HEK293 (cell line): Measurements from ENCODE around the gene ZNF211.
A peak's percentile ranks its signal among the peaks of the same experiment; 100 is the strongest.

Source experiments
- CTCF ChIA-PET: fragments of 350-600 bp; formaldehyde crosslinking; extraction: SDS; loops from one replicate; lab custom pipeline; 2021; ENCODE audit warnings: antibody characterized with exemption; lab: Yijun Ruan, JAX
- POLR2A ChIA-PET: fragments of 300-600 bp; formaldehyde crosslinking; extraction: SDS; loops from one replicate; lab custom pipeline; 2020; ENCODE audit warnings: antibody characterized with exemption, inconsistent platforms; lab: Yijun Ruan, JAX
- H3K27ac ChIP-seq: fragments of 200-500 bp; sonication (Bioruptor generic); 2 replicates; pipeline ENCODE4 v1.5.1; 2014; ENCODE audit warnings: low read depth, low read length, control low read depth, inconsistent platforms; ENCODE audit errors: extremely low read depth
- H3K36me3 ChIP-seq, 2 experiments: fragments of 200-500 bp in 1 of 2; sonication (Bioruptor generic) in 1 of 2; 1 replicate in 1 of 2; 2 replicates in 1 of 2; pipeline ENCODE4 v1.5.1; 2014 to 2017; ENCODE audit warnings: inconsistent platforms in 2 of 2, low read length in 2 of 2; ENCODE audit not compliant: control insufficient read depth in 2 of 2, insufficient read depth in 1 of 2
- H3K4me1 ChIP-seq: fragments of 200-500 bp; sonication (Bioruptor generic); 2 replicates; pipeline ENCODE4 v1.5.1; 2014; ENCODE audit warnings: mild to moderate bottlenecking, low read length, inconsistent platforms; ENCODE audit not compliant: control insufficient read depth, insufficient read depth
- H3K4me3 ChIP-seq: 2 replicates; pipeline ENCODE4 v1.5.1; 2011; ENCODE audit warnings: low read depth, mild to moderate bottlenecking, control low read depth, low read length, moderate library complexity
- H3K9me3 ChIP-seq: fragments of 200-500 bp; sonication (Bioruptor generic); 2 replicates; pipeline ENCODE4 v1.5.1; 2014; ENCODE audit warnings: low read depth, low read length, inconsistent platforms; ENCODE audit not compliant: control insufficient read depth, insufficient read depth
- GFI1B ChIP-seq: fragments of 450-650 bp; formaldehyde crosslinking; IDR thresholded peaks from 2 replicates; pipeline ENCODE4 v1.5.1; 2016; ENCODE audit warnings: missing biosample characterization, missing genetic modification characterization
- HOXC10 ChIP-seq: sonication (generic); formaldehyde crosslinking; IDR thresholded peaks from 2 replicates; pipeline ENCODE4 v1.8.1; 2023; ENCODE audit warnings: mild to moderate bottlenecking, missing genetic modification reagents
- SCRT2 ChIP-seq: fragments of 450-650 bp; formaldehyde crosslinking; IDR thresholded peaks from 2 replicates; pipeline ENCODE4 v1.5.1; 2016; ENCODE audit warnings: missing biosample characterization, missing genetic modification characterization
- SETDB1 ChIP-seq: IDR thresholded peaks from one replicate; pipeline ENCODE4 v1.6.1; 2017; ENCODE audit warnings: mild to moderate bottlenecking, low read length, moderate library complexity, mixed read lengths; ENCODE audit not compliant: insufficient read length
- ZNF184 ChIP-seq: fragments of 450-650 bp; IDR thresholded peaks from 2 replicates; pipeline ENCODE4 v1.5.1; 2018; ENCODE audit warnings: missing biosample characterization, mild to moderate bottlenecking, missing genetic modification characterization
- ZNF266 ChIP-seq: fragments of 450-650 bp; formaldehyde crosslinking; IDR thresholded peaks from 2 replicates; pipeline ENCODE4 v1.5.1; 2016; ENCODE audit warnings: missing biosample characterization, missing genetic modification characterization, low read depth
- ZNF37A ChIP-seq: fragments of 450-650 bp; IDR thresholded peaks from 2 replicates; pipeline ENCODE4 v1.5.1; 2018; ENCODE audit warnings: missing biosample characterization, missing genetic modification characterization
- ZNF416 ChIP-seq: fragments of 450-650 bp; formaldehyde crosslinking; IDR thresholded peaks from 2 replicates; pipeline ENCODE4 v1.5.1; 2016; ENCODE audit warnings: missing biosample characterization, missing genetic modification characterization
- ZNF654 ChIP-seq: fragments of 450-650 bp; formaldehyde crosslinking; IDR thresholded peaks from 2 replicates; pipeline ENCODE4 v1.5.1; 2016; ENCODE audit warnings: low read depth, missing biosample characterization, missing genetic modification characterization
- ZNF830 ChIP-seq: fragments of 450-650 bp; IDR thresholded peaks from 2 replicates; pipeline ENCODE4 v1.5.0; 2018; ENCODE audit warnings: missing biosample characterization, missing genetic modification characterization, low read depth, mild to moderate bottlenecking, moderate library complexity
- TF ChIP-seq, protein P1 (sequence below): fragments of 450-650 bp; formaldehyde crosslinking; IDR thresholded peaks from 2 replicates; pipeline ENCODE4 v1.5.1; 2016; ENCODE audit warnings: missing biosample characterization, missing genetic modification characterization
- TF ChIP-seq, protein P2 (sequence below): fragments of 450-650 bp; formaldehyde crosslinking; IDR thresholded peaks from 2 replicates; pipeline ENCODE4 v1.5.1; 2016; ENCODE audit warnings: missing biosample characterization, missing genetic modification characterization
- TF ChIP-seq, protein P3 (sequence below): fragments of 450-650 bp; formaldehyde crosslinking; IDR thresholded peaks from 2 replicates; pipeline ENCODE4 v1.5.1; 2016; ENCODE audit warnings: missing biosample characterization, missing genetic modification characterization
- TF ChIP-seq, protein P4 (sequence below): fragments of 450-650 bp; formaldehyde crosslinking; IDR thresholded peaks from 2 replicates; pipeline ENCODE4 v1.5.1; 2017; ENCODE audit warnings: missing biosample characterization, missing genetic modification characterization
- TF ChIP-seq, protein P5 (sequence below): fragments of 450-650 bp; IDR thresholded peaks from 2 replicates; pipeline ENCODE4 v1.5.1; 2018; ENCODE audit warnings: missing biosample characterization, mild to moderate bottlenecking, missing genetic modification characterization
- TF ChIP-seq, protein P6 (sequence below): fragments of 450-650 bp; formaldehyde crosslinking; IDR thresholded peaks from 2 replicates; pipeline ENCODE4 v1.5.1; 2016; ENCODE audit warnings: missing biosample characterization, missing genetic modification characterization
- TF ChIP-seq, protein P7 (sequence below): fragments of 450-650 bp; formaldehyde crosslinking; IDR thresholded peaks from 2 replicates; pipeline ENCODE4 v1.5.1; 2017; ENCODE audit warnings: missing biosample characterization, mild to moderate bottlenecking, missing genetic modification characterization, moderate library complexity
- TF ChIP-seq, protein P8 (sequence below): fragments of 450-650 bp; formaldehyde crosslinking; IDR thresholded peaks from 2 replicates; pipeline ENCODE4 v1.5.1; 2016; ENCODE audit warnings: missing biosample characterization, missing genetic modification characterization

Gene ZNF211

DNA sequence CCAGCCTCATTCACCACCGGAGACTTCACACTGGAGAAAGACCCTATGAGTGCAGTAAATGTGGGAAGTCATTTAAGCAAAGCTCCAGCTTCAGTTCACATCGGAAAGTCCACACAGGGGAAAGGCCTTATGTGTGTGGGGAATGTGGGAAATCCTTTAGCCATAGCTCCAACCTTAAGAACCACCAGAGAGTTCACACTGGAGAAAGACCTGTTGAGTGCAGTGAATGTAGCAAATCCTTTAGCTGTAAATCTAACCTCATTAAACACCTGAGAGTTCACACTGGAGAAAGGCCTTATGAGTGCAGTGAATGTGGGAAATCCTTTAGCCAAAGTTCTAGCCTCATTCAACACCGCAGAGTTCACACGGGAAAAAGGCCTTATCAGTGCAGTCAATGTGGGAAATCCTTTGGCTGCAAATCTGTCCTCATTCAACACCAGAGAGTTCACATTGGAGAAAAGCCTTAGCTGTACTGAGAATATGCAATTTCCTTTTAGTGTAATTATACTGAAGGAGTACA is 8.8 kb downstream of the ZNF211 start:
- TF ChIP-seq SCRT2 = peak; percentile 59; the same call in 1 of the 2 replicates
- TF ChIP-seq SETDB1 = peak; percentile 94
- TF ChIP-seq, protein P1, sequence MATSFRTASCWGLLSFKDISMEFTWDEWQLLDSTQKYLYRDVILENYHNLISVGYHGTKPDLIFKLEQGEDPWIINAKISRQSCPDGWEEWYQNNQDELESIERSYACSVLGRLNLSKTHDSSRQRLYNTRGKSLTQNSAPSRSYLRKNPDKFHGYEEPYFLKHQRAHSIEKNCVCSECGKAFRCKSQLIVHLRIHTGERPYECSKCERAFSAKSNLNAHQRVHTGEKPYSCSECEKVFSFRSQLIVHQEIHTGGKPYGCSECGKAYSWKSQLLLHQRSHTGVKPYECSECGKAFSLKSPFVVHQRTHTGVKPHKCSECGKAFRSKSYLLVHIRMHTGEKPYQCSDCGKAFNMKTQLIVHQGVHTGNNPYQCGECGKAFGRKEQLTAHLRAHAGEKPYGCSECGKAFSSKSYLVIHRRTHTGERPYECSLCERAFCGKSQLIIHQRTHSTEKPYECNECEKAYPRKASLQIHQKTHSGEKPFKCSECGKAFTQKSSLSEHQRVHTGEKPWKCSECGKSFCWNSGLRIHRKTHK (tag by site-specific recombination) = no peak
- no peaks in the 10 kb centered on the region for H3K4me1 ChIP-seq
- H3K36me3 ChIP-seq = peaks cover 42 to 61% of the 10 kb centered on the region in 2 experiments
- no peak overlapping the region for H3K4me3 ChIP-seq
- peaks cover 3% of the 10 kb centered on the region; the same call in 1 of the 2 replicates for H3K9me3 ChIP-seq
- no peak overlapping the region for H3K27ac ChIP-seq
- POLR2A ChIA-PET = interaction anchor here (1.0 kb wide), 1 partner anchor 40 kb away, joined by 3 read pairs; the partner anchor contains the start of gene ZNF551
- CTCF ChIA-PET = interaction anchor here (0.6 to 1.4 kb wide), 2 partner anchors 9 to 40 kb away, joined by 3 to 6 read pairs; partner anchors contain the start of gene ZNF551

DNA sequence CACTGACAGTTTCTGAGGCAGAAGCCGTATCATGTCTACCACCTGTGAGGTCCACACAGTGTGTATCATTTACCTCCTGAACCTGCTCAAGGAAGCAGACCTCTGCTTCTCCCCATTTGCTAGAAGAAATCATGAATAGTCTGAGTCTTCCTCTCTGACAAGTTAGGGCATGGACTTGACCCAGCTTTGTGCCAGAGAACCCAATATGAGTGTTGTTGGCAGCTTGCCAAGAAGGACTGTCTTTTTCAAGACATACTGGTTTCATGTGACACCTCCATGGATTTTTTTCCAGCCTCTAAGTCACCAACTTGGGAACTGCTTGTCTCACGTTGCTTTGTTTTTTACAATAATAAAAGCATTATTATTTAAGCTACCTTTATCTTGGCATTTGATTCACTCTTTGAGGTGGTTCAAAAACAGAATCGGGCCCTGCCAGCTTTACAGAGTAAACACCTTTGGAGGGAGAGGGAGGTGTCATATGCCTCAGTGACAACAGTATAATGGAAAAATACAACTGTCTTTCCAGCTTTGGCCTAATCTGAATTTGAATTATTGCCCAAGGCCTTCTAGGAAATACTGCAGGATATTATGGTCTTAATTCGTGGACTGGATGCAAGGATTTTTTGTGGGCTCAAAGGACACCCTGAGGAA is 9.6 kb downstream of the ZNF211 start:
- no peak overlapping the region for H3K4me3 ChIP-seq
- H3K9me3 ChIP-seq = peaks cover 3% of the 10 kb centered on the region; the same call in 1 of the 2 replicates
- H3K36me3 ChIP-seq = peaks cover 42 to 55% of the 10 kb centered on the region in 2 experiments
- H3K4me1 ChIP-seq = no peaks in the 10 kb centered on the region
- H3K27ac ChIP-seq = no peak overlapping the region
- ChIA-PET CTCF (interaction anchor here (0.5 to 1.4 kb wide), 2 partner anchors 39 to 353 kb away, joined by 3 to 6 read pairs; partner anchors contain the start of gene ZNF551), POLR2A (no interaction called here)
- TF ChIP-seq ZNF830 (tag by site-specific recombination) = peak; percentile 91
- TF ChIP-seq, protein P2, sequence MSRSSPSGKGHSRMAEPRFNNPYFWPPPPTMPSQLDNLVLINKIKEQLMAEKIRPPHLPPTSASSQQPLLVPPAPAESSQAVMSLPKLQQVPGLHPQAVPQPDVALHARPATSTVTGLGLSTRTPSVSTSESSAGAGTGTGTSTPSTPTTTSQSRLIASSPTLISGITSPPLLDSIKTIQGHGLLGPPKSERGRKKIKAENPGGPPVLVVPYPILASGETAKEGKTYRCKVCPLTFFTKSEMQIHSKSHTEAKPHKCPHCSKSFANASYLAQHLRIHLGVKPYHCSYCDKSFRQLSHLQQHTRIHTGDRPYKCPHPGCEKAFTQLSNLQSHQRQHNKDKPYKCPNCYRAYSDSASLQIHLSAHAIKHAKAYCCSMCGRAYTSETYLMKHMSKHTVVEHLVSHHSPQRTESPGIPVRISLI = no peak
- TF ChIP-seq, protein P3, sequence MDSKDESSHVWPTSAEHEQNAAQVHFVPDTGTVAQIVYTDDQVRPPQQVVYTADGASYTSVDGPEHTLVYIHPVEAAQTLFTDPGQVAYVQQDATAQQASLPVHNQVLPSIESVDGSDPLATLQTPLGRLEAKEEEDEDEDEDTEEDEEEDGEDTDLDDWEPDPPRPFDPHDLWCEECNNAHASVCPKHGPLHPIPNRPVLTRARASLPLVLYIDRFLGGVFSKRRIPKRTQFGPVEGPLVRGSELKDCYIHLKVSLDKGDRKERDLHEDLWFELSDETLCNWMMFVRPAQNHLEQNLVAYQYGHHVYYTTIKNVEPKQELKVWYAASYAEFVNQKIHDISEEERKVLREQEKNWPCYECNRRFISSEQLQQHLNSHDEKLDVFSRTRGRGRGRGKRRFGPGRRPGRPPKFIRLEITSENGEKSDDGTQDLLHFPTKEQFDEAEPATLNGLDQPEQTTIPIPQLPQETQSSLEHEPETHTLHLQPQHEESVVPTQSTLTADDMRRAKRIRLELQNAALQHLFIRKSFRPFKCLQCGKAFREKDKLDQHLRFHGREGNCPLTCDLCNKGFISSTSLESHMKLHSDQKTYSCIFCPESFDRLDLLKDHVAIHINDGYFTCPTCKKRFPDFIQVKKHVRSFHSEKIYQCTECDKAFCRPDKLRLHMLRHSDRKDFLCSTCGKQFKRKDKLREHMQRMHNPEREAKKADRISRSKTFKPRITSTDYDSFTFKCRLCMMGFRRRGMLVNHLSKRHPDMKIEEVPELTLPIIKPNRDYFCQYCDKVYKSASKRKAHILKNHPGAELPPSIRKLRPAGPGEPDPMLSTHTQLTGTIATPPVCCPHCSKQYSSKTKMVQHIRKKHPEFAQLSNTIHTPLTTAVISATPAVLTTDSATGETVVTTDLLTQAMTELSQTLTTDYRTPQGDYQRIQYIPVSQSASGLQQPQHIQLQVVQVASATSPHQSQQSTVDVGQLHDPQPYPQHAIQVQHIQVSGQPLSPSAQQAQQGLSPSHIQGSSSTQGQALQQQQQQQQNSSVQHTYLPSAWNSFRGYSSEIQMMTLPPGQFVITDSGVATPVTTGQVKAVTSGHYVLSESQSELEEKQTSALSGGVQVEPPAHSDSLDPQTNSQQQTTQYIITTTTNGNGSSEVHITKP (tag by site-specific recombination) = no peak
- TF ChIP-seq ZNF416 (tag by site-specific recombination) = no peak
- TF ChIP-seq ZNF37A = peak; percentile 67
- TF ChIP-seq ZNF654 = no peak
- 0 out of 2 replicates have a peak, but pooled peaks have one; percentile 38 for TF ChIP-seq ZNF184 (tag by site-specific recombination)
- TF ChIP-seq HOXC10 (CRISPR knock-in tag) = no peak
- TF ChIP-seq, protein P4, sequence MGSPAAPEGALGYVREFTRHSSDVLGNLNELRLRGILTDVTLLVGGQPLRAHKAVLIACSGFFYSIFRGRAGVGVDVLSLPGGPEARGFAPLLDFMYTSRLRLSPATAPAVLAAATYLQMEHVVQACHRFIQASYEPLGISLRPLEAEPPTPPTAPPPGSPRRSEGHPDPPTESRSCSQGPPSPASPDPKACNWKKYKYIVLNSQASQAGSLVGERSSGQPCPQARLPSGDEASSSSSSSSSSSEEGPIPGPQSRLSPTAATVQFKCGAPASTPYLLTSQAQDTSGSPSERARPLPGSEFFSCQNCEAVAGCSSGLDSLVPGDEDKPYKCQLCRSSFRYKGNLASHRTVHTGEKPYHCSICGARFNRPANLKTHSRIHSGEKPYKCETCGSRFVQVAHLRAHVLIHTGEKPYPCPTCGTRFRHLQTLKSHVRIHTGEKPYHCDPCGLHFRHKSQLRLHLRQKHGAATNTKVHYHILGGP (tag by site-specific recombination) = no peak
- TF ChIP-seq, protein P5, sequence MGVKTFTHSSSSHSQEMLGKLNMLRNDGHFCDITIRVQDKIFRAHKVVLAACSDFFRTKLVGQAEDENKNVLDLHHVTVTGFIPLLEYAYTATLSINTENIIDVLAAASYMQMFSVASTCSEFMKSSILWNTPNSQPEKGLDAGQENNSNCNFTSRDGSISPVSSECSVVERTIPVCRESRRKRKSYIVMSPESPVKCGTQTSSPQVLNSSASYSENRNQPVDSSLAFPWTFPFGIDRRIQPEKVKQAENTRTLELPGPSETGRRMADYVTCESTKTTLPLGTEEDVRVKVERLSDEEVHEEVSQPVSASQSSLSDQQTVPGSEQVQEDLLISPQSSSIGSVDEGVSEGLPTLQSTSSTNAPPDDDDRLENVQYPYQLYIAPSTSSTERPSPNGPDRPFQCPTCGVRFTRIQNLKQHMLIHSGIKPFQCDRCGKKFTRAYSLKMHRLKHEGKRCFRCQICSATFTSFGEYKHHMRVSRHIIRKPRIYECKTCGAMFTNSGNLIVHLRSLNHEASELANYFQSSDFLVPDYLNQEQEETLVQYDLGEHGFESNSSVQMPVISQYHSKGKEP = peak; percentile 57
- TF ChIP-seq, protein P6, sequence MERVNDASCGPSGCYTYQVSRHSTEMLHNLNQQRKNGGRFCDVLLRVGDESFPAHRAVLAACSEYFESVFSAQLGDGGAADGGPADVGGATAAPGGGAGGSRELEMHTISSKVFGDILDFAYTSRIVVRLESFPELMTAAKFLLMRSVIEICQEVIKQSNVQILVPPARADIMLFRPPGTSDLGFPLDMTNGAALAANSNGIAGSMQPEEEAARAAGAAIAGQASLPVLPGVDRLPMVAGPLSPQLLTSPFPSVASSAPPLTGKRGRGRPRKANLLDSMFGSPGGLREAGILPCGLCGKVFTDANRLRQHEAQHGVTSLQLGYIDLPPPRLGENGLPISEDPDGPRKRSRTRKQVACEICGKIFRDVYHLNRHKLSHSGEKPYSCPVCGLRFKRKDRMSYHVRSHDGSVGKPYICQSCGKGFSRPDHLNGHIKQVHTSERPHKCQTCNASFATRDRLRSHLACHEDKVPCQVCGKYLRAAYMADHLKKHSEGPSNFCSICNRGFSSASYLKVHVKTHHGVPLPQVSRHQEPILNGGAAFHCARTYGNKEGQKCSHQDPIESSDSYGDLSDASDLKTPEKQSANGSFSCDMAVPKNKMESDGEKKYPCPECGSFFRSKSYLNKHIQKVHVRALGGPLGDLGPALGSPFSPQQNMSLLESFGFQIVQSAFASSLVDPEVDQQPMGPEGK (tag by site-specific recombination) = no peak
- TF ChIP-seq, protein P7, sequence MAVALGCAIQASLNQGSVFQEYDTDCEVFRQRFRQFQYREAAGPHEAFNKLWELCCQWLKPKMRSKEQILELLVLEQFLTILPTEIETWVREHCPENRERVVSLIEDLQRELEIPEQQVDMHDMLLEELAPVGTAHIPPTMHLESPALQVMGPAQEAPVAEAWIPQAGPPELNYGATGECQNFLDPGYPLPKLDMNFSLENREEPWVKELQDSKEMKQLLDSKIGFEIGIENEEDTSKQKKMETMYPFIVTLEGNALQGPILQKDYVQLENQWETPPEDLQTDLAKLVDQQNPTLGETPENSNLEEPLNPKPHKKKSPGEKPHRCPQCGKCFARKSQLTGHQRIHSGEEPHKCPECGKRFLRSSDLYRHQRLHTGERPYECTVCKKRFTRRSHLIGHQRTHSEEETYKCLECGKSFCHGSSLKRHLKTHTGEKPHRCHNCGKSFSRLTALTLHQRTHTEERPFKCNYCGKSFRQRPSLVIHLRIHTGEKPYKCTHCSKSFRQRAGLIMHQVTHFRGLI (tag by site-specific recombination) = no peak
- TF ChIP-seq GFI1B (tag by site-specific recombination) = no peak
- TF ChIP-seq, protein P8, sequence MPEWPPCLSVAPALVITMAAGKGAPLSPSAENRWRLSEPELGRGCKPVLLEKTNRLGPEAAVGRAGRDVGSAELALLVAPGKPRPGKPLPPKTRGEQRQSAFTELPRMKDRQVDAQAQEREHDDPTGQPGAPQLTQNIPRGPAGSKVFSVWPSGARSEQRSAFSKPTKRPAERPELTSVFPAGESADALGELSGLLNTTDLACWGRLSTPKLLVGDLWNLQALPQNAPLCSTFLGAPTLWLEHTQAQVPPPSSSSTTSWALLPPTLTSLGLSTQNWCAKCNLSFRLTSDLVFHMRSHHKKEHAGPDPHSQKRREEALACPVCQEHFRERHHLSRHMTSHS (tag by site-specific recombination) = no peak
- no peak for TF ChIP-seq ZNF266 (tag by site-specific recombination)
